Fibroblast of gingiva (primary cell): ENCODE measurements around the gene RANGRF.

Source experiments
- DNase-seq: peaks from one replicate; pipeline ENCODE4 v3.0.0-alpha.2; 2011; ENCODE audit warnings: low read depth

Gene RANGRF

DNA sequence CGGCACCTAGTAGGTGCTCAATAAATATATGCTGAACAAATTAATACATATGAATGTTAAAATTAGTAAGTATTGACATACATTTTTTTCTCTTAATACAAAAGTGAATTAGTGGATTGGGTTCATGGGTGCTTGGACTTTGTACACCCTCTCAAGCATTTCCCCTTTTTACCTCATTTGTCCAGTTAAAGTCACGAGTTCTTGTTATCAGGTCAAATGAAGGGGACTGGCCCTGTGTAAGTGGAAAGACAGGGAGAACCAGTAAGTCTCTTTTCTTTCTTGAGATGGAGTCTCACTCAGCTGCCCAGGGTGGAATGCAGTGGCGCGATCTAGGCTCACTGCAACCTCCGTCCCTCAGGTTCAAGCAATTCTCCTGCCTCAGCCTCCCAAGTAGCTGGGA lies 13.7 kb upstream of the RANGRF start:
- no peak for DNase-seq

DNA sequence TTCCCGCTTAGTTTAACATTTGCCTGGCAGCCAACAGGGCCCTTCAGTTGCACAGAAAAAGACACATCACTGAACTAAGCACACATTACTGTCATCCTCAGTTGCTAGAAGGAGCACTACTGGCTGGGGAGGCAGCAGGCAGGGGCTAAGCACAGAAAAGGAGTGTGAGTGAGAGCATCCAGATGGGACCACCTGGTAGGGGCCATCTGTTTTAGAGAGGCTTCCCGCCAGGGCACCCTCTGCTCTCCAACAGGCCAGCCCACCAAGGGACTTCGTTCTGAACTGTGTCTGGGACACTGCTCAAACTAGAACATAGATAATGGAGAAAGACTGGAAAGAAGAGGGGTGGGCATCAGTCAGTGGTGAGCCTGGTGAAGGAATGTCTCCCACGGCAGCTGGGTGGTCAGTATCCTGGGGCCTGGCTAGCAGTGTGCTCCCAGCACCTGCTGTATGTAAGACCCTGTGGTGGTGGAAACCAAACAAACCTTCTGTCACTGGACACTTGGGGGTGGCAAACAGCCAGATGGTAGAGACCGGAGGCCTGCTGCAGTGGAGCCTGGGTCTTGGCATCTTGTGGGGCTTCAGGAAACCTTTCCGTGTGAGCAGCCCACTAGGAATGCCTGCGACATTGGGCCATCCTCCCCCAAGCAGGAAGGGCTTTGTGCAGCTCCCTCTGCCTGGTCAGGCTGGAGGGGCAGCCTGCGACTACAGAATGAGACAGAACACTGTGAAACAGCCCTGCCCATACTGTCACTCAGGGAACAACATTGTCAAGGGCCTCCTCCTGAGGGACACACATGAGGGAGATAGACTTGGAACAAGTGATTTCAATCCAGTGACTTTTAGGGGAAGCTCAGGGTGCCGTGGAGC lies 12.8 kb upstream of the RANGRF start:
- DNase-seq: no peak

DNA sequence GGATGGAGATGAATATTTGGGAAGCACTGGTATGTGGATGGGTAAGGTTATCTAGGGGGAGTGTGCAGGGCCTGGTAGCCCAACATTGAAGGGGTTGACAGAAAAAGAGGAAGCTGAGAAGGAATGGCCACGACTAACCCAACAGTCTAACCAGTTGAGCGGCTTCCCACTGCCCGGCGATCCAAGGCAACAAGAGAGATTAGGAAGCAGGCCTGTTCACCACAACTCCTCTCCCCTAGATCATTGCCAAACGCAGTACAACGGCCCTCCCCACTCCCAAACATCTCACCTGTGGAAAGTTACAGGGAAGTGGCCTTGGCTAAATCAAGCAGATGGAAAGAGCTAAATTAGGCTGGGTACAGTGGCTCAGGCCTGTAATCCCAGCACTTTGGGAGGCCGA lies 11.2 kb upstream of the RANGRF start:
- no peak for DNase-seq

DNA sequence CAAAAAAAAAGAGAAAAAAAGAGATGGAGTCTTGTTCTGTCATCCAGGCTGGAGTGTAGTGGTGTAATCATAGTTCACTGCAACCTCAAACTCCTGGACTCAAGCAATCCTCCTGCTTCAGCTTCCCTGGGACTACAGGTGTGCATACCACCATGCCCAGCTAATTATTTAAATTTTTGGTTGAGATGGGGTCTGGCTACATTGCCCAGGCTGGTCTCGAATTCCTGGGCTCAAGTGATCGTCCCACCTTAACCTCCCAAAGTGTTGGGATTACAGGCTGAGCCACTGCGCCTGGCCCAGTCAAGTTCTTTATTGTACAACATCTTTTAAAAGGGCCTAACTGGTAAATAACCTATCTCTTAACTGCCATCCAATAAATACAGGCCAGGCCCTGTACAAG lies 6.1 kb upstream of the RANGRF start:
- no peak for DNase-seq

DNA sequence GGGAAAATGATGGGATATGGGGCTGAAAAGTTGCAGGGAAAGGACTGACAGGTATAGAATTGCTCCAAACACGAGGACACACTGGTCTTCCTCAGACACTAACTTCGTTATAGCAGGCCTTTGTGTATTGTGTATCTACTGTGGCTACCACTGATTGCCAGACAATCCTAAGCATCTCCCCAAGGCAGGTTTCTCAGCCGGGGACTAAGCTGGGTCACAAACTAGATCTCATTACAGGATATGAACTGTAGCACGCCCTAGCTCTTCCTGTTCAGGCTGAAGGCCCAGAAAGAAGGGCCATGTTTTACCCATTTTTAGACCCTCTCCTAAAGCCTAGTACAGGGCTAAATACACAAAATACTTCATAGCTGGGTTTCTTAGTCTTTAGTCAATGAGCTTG lies 5.1 kb upstream of the RANGRF start:
- DNase-seq: no peak

DNA sequence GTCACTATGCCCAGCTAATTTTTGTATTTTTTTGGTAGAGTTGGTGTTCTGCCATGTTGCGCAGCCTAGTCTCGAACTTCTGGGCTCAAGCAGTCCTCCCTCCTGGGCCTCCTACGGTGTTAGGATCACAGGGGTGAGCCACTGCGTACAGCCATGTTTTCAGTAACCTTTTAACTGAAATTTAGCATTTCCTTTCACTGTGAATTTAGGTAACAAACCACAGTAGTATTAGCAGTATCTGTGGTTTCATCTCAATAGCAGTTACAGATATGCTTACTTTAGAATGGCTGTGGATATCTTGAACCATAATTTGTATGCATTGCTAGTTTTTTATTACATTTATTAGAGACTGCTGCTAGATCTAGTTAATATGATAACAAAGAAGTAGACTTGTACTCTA lies 4.3 kb upstream of the RANGRF start:
- DNase-seq: no peak

DNA sequence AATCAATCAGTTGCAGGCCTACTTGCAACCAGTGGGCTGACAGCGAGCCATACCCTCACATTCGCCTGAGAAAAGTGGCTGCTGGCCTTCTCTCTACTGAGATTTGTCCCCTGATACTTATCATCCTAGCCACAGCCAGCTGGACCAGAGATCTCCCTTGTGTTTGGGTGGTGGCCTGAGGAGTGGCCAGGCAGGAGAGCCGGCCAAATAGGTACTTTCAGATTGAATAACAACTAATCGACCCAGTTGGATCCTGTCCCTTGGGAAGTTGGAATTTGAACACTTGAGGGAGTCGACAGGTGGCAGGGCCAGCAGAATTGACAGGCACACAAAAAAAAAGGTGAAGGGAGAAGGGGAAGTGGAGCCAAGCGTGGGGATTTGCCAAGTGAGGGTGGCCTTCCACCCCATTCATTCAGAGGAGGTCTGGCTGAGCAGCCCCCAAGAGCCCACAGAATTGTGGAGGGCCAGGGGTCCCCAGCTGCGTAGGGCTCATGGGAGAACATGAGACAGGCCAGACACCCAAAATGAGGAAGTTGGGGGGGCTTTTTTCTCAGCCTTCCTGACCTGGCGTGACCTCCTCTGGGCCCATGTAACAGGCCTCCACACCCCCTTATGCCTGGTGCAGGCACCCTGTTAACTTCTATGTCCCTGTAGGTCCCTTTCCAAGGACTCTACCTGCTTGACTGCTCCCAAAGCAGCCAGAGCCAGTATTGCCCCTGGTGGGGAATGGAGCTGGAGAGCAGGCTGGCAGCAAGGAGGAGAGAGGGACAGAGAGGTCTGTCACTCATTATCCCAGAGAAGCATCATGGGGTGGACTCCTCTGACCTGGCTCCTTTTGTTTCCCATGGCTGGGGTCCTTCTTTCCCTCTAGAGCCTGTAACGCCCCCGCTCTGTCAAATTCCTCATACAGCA lies 2.9 kb upstream of the RANGRF start:
- no peak for DNase-seq

DNA sequence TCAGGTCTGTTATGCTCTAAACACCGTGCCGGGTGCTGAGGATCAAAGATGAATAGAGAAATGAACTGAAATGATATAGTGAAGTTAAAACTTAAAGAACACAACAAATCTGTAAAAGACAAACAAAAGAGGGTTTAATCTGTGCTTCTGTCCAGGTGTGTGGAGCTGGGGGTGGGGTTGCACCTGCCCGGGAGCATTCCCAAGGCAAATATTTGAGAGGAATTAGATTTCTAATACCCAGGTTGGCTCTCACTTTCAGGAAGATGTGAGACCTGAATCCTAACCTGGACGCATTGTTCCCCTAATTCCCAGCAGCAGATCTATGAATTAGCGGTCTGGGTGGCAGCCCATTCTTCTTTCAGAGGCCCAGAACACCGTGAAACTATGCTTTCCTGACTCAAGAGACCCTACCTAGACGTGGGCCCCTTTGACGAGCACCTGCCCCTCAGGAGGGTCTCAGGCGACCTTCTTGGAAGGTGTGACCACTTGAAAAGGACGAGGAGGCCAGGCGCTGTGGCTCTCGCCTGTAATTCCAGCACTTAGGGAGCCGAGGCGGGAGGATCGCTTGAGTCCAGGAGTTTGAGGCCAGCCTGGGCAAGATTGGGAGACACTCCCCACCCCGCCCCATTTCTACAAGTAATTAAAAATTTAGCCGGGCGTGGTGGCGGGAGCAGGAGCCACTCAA lies 677 bp upstream of the RANGRF start:
- no peak for DNase-seq

DNA sequence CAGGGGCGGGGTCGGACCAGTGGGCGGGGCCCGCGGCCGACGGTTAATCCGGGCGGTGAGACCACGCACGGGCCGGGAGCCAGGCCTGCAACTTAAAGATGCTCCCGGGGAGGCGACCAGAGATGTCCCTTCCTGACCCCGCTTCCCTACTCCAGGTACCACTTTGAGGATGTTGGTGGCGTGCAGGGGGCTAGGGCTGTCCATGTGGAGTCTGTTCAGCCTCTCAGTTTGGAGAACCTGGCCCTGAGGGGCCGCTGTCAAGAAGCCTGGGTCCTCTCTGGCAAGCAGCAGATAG lies 580 bp downstream of the RANGRF start:
- DNase-seq: no peak

DNA sequence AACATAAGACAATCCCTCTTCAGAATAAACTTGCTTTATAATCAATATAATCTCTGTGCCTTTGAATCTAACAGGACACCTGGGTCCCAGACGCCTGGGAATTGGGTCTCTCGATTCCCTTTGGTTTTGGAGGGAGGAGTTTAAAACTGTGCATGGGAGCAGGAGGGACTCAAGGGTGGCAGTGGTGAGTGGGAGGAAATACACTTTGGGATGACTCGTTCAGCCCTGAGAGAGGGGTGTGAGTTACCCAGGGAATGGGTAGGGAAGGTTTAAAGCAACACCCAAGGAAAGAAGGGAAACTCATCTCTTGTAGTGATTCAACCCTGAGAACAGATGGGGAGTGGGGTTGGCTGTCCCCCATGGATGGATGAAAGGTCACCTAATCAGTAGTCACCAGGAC lies 1.6 kb downstream of the RANGRF start:
- DNase-seq: no peak

DNA sequence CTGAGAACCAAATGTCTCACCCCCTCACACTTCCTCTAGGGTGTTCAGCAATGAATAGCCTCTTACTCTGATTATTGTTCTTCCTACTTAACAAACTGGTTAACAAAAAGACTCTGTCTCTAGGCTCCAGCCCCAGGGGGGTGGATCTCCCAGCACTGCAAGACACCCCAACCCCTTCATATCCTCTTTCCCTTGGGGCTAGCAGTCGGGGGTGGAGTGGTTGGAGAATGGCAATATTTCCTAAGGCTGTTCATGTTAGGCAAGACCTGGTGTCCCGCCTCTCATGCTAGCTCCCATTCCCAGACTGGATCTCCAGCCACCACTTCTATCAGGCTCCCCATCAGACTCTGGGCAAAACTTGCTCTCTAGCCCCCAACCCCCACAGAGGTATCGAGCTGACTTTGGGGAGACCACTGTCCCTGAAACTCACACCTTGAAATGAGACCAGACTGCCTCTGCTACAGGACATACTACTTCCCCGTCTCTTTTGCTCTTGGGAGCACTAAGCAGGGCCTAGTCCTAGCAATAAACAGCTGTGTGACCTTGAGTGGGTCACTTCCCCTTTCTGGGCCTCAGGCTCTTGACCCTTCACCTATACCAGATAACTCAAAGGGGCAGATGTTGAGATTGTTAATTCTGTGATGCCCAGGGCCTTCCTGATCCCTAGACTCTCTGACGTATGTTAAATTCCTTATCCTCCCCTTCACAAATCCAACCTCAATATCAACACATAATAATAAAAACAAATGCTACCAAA lies 4.3 kb downstream of the RANGRF start:
- no peak for DNase-seq

DNA sequence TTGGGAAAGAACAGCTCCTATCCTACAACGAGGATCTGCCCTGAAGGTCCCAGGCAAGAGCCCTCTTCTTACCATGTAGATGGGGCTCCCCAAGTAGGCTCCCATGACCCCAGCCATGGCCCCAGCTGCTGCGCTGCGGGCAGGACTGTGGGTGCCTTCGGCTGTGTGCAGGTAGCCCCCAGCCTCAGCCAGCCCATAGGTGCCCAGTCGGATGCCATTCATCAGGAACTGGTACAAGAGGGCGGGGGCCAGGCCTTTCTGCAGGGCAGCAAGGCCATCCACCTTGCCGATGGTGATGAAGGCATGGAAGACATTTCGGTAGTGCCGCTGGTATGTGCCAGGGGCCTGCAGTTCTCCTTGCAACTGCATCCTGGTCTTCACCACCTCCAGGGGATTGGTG lies 5.9 kb downstream of the RANGRF start:
- DNase-seq: no peak

DNA sequence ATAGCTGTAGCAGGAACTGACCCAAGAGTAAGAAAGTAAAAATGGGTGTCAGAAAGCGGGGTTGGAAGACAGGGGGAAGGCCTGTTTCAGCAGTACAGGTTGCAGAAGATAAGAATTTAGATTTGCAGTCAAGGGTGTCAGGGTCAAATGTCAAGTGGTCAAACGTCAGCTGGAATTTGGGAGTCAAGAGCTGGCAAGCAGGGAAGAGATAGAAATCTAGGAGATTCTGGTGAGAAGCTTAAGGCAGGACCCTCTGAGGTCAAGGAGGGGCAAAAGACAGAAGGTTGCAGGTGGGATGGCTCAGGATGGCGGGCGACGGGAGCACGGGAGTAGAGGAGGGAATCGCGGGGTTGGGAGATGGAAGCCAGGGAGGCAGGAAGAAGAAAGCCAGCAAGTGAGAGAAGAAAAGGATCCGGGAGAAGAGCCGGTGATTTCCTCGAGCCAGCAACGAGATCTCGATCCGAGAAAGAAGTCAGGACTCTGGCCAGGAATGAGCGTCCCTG lies 6.4 kb downstream of the RANGRF start:
- no peak for DNase-seq

DNA sequence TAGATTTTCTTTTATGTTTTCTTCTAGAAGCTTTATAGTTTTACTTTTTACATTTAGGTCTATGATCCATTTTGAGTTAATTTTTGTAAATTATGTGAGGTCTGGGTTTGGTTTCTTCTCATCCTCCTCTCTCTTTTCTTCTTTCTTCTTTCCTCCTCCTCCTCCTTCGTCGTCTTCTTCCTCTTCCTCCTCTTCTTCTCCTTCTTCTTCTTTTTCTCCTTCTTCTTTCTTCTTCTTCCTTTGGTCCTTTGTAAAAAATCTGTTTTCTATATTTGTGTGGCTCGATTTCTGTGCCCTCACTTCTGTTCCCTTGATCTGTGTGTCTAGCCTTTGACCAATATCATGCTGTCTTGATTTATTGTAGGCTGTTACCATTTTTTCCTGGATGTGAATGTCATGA lies 11.8 kb downstream of the RANGRF start:
- DNase-seq: no peak

DNA sequence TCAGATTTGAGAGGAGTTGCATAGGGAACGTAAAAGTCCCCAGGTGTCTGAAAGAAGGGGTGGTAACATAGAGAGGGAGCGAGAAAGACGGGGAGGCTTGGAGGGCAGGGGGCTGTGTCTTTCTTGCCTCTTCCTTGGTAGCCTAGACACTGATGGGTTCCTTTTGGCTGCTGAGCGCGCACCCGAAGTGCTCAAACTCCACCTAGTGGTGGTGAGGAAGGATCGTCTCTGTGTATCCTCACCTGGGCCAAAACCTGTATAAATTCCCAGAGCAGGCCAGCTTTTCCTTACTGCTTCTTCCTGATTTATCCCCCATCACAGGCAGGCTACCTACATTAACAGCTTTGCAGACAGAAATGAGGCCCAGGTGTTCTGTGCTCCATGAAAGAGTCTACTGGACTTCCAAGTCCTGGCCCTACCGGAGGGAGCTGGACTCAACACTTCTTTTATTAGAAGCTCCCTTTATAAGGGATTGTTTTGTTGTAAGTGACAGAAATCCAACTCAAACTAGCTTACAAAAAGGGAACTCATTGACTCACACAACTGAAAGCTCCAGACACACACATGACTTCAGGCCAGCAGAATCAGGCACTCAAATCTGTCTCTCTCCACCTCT lies 12.3 kb downstream of the RANGRF start:
- DNase-seq: peak; percentile 57

DNA sequence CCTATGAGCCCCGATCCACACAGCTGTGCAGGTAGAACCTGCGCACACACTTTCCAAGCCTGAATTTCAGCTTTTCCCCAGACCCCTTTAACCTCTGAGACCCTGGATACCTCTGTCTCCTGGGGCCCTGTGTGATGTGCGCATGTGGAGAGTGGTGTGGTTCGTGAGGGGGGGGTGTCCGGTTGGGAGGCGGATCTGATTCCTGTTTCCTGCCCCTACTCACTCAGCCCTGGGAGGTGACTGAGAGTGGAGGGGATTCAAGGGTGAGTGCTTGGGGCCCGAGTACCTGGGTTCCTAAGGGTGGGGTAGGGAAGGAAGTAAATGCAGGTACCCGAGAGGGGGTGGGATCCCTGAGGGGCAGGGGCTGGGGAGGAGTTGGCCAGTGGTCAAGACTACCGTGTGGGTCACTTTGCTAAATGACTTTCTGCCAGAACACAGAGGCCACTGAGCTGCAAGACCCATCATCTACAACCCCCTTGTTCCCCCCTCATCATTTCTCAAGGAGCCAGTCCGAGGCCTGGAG lies 22.2 kb downstream of the RANGRF start:
- no peak for DNase-seq

DNA sequence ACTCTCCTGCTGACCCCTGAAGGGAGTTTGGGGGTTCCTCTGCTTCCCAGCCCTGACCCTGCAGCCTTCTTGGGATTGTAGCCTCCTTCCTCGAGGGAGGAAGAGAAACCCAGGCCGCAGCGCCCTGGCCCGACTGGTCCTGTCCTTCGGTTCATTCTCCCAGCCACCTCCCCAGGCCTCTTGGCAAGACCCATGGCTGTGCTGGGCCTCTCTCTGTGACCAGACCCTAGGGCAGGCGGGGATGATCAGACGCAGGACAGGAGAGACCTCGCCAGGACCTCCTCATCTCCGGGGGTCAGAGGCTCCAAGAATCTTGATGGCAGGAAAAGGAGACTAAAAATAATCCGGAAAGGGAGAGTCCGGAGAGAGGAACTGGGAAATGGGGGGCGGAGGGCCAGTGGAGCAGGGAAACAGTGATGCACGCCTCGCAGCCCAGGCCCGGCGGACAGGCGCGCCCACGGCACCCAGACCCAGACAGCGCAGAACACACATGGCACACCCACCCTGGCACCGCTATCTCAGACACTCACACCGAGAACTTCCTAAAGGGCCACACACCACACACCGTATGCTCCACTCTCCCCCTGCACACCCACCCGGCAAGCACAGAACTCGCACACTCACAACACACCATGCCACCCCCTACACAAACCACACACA lies 22.8 kb downstream of the RANGRF start:
- no peak for DNase-seq

DNA sequence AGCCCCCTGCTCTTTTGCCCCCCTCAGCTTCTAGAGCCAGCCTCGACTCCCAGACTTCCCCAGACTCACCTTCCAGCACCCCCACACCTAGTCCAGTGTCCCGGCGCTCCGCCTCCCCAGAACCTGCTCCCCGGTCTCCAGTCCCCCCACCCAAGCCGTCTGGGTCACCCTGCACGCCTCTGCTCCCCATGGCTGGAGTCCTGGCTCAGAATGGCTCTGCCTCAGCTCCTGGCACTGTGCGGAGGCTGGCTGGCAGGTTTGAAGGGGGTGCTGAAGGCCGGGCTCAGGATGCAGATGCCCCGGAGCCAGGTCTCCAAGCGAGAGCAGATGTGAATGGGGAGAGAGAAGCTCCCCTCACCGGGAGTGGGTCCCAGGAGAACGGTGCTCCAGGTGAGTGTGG lies 23.8 kb downstream of the RANGRF start:
- no peak for DNase-seq

DNA sequence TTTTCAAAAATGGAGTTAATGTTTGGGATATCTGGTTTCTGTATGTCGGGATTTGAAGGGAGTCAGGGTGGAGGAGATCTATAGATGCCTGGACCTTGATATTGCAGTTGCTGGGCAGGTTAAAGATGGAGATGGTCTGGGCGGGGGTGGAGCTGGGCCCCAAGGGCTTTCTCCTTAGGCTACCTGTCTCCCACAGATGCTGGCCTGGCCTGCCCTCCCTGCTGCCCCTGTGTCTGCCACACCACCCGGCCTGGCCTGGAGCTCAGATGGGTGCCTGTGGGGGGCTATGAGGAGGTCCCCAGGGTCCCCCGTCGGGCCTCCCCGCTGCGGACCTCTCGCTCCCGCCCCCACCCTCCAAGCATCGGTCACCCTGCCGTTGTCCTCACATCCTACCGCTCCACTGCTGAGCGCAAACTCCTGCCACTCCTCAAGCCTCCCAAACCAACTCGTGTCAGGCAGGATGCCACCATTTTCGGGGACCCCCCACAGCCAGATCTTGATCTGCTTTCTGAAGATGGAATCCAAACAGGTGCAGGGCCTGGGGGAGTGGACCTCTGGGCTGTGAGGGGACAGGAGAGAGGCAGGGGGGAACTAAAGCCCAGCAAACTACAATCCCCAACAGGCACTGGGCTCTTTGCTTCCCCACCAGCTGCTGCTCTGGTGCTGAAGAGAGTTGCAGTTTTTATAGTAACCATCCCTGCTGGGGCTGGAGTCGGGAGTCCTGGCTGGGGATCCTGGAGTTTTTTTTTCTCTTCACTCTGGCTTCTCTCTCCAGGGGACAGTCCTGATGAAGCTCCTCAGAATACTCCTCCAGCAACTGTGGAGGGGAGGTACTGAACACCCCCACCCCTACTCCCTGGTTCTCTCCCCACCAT lies 24.5 kb downstream of the RANGRF start:
- DNase-seq: no peak
